K562 (cell line): ENCODE data around the gene SFXN2. TPM values are rescaled to one million over a fixed set of nuclear protein-coding genes. Genes with fewer than 3 reads are reported as not detected.

Experiments used
- BHLHE40 ChIP-seq: IDR thresholded peaks from 2 replicates; pipeline ENCODE4 v1.6.1; 2011; ENCODE audit warnings: low read length, improper control_type of control experiment
- BRF1 ChIP-seq: IDR thresholded peaks from 3 replicates; pipeline ENCODE4 v1.6.1; 2011; ENCODE audit warnings: borderline replicate concordance, mild to moderate bottlenecking; ENCODE audit not compliant: insufficient read length; ENCODE audit errors: extremely low read depth
- EZH2 ChIP-seq: IDR thresholded peaks from 2 replicates; pipeline ENCODE4 v1.6.1; 2012; ENCODE audit warnings: low read depth, mild to moderate bottlenecking, inconsistent platforms, low read length, borderline replicate concordance
- FOSL1 ChIP-seq: fragments of 200-800 bp; sonication (Bioruptor generic); conservative IDR thresholded peaks from 2 replicates; pipeline ENCODE4 v1.6.1; 2016; ENCODE audit warnings: missing genetic modification characterization, missing compliant biosample characterization
- FOXO4 ChIP-seq: fragments of 450-650 bp; formaldehyde crosslinking; IDR thresholded peaks from 2 replicates; pipeline ENCODE4 v1.4.0; 2020; ENCODE audit warnings: mild to moderate bottlenecking, moderate library complexity
- HMGN3 ChIP-seq: IDR thresholded peaks from 2 replicates; pipeline ENCODE4 v1.6.1; 2011; ENCODE audit warnings: borderline replicate concordance, low read depth, mild to moderate bottlenecking, mixed read lengths, low read length; ENCODE audit not compliant: insufficient read length; ENCODE audit errors: extremely low read depth
- JUNB ChIP-seq: fragments of 450-650 bp; formaldehyde crosslinking; conservative IDR thresholded peaks from 2 replicates; pipeline ENCODE4 v1.4.0; 2020; ENCODE audit warnings: mild to moderate bottlenecking
- MEF2D ChIP-seq: conservative IDR thresholded peaks from 2 replicates; pipeline ENCODE4 v1.6.1; 2016; ENCODE audit warnings: low read depth, missing genetic modification characterization, missing compliant biosample characterization
- MTA1 ChIP-seq: fragments of 450-650 bp; IDR thresholded peaks from 2 replicates; pipeline ENCODE4 v1.6.1; 2017; ENCODE audit warnings: borderline replicate concordance
- MTA3 ChIP-seq: fragments of 450-650 bp; formaldehyde crosslinking; IDR thresholded peaks from 2 replicates; pipeline ENCODE4 v1.6.1; 2017; ENCODE audit warnings: mild to moderate bottlenecking, borderline replicate concordance
- POU5F1 ChIP-seq: fragments of 150-350 bp; IDR thresholded peaks from 2 replicates; pipeline ENCODE4 v1.6.1; 2014; ENCODE audit warnings: borderline replicate concordance, low read length, low read depth, mild to moderate bottlenecking; ENCODE audit not compliant: partially characterized antibody
- PTTG1 ChIP-seq: fragments of 450-650 bp; IDR thresholded peaks from 2 replicates; pipeline ENCODE4 v1.6.1; 2016; ENCODE audit warnings: low read depth, mild to moderate bottlenecking, missing genetic modification characterization, missing compliant biosample characterization
- RUNX1 ChIP-seq: sonication (generic); IDR thresholded peaks from 2 replicates; pipeline ENCODE4 v1.6.1; 2016; ENCODE audit warnings: antibody characterized with exemption, low read depth
- SIX5 ChIP-seq, 2 experiments: IDR thresholded peaks; 2 replicates each; pipeline ENCODE4 v1.6.1; 2011; ENCODE audit warnings: low read length in 2 of 2, borderline replicate concordance in 1 of 2, low read depth in 1 of 2, mild to moderate bottlenecking in 1 of 2, moderate library complexity in 1 of 2; ENCODE audit not compliant: insufficient read depth in 1 of 2
- TBP ChIP-seq: optimal IDR thresholded peaks from 2 replicates; pipeline ENCODE3; 2011; ENCODE audit warnings: low read depth, low read length, improper control_type of control experiment
- TCF7 ChIP-seq: sonication (generic); IDR thresholded peaks from 2 replicates; pipeline ENCODE4 v1.6.1; 2016; ENCODE audit warnings: antibody characterized with exemption, borderline replicate concordance
- YY1 ChIP-seq, 3 experiments: IDR thresholded peaks; 2 replicates each; pipeline ENCODE4 v1.6.1; 2011; ENCODE audit warnings: low read length in 2 of 3, mild to moderate bottlenecking in 2 of 3, moderate library complexity in 2 of 3, borderline replicate concordance in 1 of 3, control low read depth in 1 of 3, low read depth in 1 of 3; ENCODE audit not compliant: insufficient read depth in 3 of 3, insufficient replicate concordance in 2 of 3, control insufficient read depth in 1 of 3, insufficient read length in 1 of 3; ENCODE audit errors: extremely low read depth in 1 of 3
- ZNF212 ChIP-seq: fragments of 450-650 bp; formaldehyde crosslinking; IDR thresholded peaks from 2 replicates; pipeline ENCODE4 v1.4.0; 2020; ENCODE audit warnings: mild to moderate bottlenecking
- ZNF518B ChIP-seq: fragments of 250-450 bp; sonication (Bioruptor Pico); IDR thresholded peaks from 2 replicates; pipeline ENCODE4 v1.5.0; 2021; ENCODE audit warnings: mild to moderate bottlenecking, moderate library complexity
- polyA plus RNA-seq, 8 experiments: library from polyadenylated mRNA; depleted of rRNA in 4 of 8; stranded (reverse) in 5 of 8; unstranded in 3 of 8; fragments of >200 nt; fragmentation: Nextera tagmentation in 2 of 8; fragmentation: Illumina TruSeq in 1 of 8; extraction: Ambion mirVana in 2 of 8; extraction: Trizol in 1 of 8; gene quantifications; 2 replicates each; pipeline versions ENCODE4 v1.2.1 to v1.2.3, GENCODE V29; 2011 to 2014; ENCODE audit warnings: inconsistent platforms in 1 of 8, missing spikeins in 1 of 8
- total RNA-seq, 7 experiments: library from RNA; depleted of rRNA in 6 of 7; stranded (reverse); fragments of >200 nt in 6 of 7; fragmentation: Illumina TruSeq in 2 of 7; extraction: Trizol in 2 of 7; gene quantifications; 2 replicates each; pipeline versions ENCODE4 v1.2.1 to v1.2.3, GENCODE V29; 2011 to 2021; ENCODE audit warnings: low replicate concordance in 1 of 7
- TF ChIP-seq, protein P1 (sequence below): sonication (generic); formaldehyde crosslinking; IDR thresholded peaks from 2 replicates; pipeline ENCODE4 v1.8.0; 2022; ENCODE audit warnings: mild to moderate bottlenecking, low read depth, missing genetic modification reagents

The SFXN2 gene
- total and polyA plus RNA-seq, 9 of the 15 experiments (the other 6 are each of a cell fraction or from before 2014, with no cell fraction given): 7.3 to 23.8 (median 15.7) TPM

DNA sequence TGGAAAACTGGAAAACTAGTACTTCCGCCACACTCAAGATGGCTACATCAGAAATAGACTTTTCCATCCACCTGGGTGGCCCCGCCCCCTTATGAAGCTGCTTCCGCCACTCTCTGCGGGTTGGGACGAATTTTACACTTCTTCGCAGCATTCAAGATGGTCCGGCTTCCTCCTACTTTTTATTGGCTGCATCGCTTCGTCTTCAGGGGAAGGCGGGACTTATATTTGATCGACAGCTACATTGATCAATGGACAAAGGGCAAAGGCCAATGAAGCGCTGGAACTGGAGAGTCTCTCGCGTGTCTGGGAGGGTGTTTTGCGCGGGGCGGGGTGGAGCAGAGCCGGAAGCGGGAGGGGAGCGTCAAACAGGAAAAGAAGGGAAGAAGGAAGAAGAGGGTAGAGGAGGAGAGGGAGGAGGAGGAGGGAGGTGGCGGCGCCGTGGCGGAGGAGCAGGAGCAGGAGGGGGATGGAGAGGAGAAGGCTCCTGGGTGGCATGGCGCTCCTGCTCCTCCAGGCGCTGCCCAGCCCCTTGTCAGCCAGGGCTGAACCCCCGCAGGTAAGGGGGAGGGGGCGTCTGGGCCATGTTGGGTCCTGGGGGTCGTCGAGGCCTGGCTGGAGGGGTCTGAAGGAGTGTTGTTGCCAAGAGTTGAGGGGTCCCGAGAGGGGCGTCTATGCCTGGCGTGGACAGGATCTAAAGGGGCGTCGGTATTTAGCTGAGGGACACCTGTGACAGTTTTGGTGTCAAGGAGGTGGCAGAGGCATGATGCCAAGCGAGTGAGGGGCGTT, 29.3 kb downstream of the SFXN2 start, which contains the start of gene WBP1L (continued):
- TF ChIP-seq ZNF518B: no peak
- TF ChIP-seq, protein P1, sequence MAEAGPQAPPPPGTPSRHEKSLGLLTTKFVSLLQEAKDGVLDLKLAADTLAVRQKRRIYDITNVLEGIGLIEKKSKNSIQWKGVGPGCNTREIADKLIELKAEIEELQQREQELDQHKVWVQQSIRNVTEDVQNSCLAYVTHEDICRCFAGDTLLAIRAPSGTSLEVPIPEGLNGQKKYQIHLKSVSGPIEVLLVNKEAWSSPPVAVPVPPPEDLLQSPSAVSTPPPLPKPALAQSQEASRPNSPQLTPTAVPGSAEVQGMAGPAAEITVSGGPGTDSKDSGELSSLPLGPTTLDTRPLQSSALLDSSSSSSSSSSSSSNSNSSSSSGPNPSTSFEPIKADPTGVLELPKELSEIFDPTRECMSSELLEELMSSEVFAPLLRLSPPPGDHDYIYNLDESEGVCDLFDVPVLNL: no peak
- peak; percentile 83 to 98 (median 97) for TF ChIP-seq YY1 (IDR thresholded peaks at IDR 0.05; ENCODE audit: borderline replicate concordance in 1 of 3, control insufficient read depth in 1 of 3, extremely low read depth in 1 of 3, insufficient read depth in 3 of 3, insufficient read length in 1 of 3, insufficient replicate concordance in 2 of 3, low read depth in 1 of 3, low read length in 2 of 3)
- no peak for TF ChIP-seq MEF2D (tag)
- peak; percentile 39; the same call in 1 of the 2 replicates for TF ChIP-seq MTA1
- no peak for TF ChIP-seq MTA3
- no peak for TF ChIP-seq FOXO4
- no peak for TF ChIP-seq HMGN3
- TF ChIP-seq POU5F1: peak; percentile 7
- TF ChIP-seq BHLHE40: no peak
- peak; percentile 19 for TF ChIP-seq TBP
- TF ChIP-seq PTTG1 (tag): no peak
- TF ChIP-seq RUNX1: no peak
- no peak for TF ChIP-seq BRF1
- TF ChIP-seq JUNB: no peak
- no peak for TF ChIP-seq FOSL1 (tag)
- no peak for TF ChIP-seq TCF7
- TF ChIP-seq ZNF212 (CRISPR knock-in tag): no peak
- TF ChIP-seq SIX5 (IDR thresholded peaks at IDR 0.05; ENCODE audit: borderline replicate concordance in 1 of 2, insufficient read depth in 1 of 2, low read depth in 1 of 2, low read length in 2 of 2): peak; percentile 42 to 43; a peak in 2 of 4 replicates
- TF ChIP-seq EZH2: no peak
